Bronchial epithelial cell (primary cell): ENCODE data around the gene CCNE1. TPM values are rescaled to one million over a fixed set of nuclear protein-coding genes. Genes with fewer than 3 reads are reported as not detected.
"Not testable (repeated sequence)": the region's sequence is repeated elsewhere in the genome, so short reads cannot be mapped to it uniquely, and the experiment has no call there.

Source experiments
- DNase-seq: peaks from one replicate; pipeline ENCODE4 v3.0.0-alpha.2; 2010; ENCODE audit warnings: low read depth
- FAIRE-seq: peaks from 2 replicates; lab custom pipeline; 2011; peaks lifted over from hg19 to GRCh38; lab: Jason Lieb, UNC
- H3K27me3 ChIP-seq: 2 replicates; pipeline ENCODE4 v1.5.1; 2011; ENCODE audit warnings: low read length; ENCODE audit not compliant: control insufficient read depth, insufficient read depth
- H3K36me3 ChIP-seq: 2 replicates; pipeline ENCODE4 v1.5.1; 2011; ENCODE audit warnings: low read length; ENCODE audit not compliant: control insufficient read depth, insufficient read depth
- H3K4me3 ChIP-seq: 2 replicates; pipeline ENCODE4 v1.5.1; 2011; ENCODE audit warnings: mild to moderate bottlenecking, low read depth, low read length, control low read depth
- total RNA-seq: library from RNA; depleted of rRNA; stranded (reverse); fragments of >200 nt; gene quantifications from 2 replicates; pipeline ENCODE4 v1.2.1, GENCODE V29; 2014
- TF ChIP-seq, protein P1 (sequence below): IDR thresholded peaks from 2 replicates; pipeline ENCODE4 v1.5.1; 2011; ENCODE audit warnings: mild to moderate bottlenecking, moderate library complexity, low read length, control low read depth, inconsistent platforms; ENCODE audit not compliant: insufficient read depth, severe bottlenecking

The CCNE1 gene
- total RNA-seq, 1 donor from 2014 or later = 6.1 TPM

DNA sequence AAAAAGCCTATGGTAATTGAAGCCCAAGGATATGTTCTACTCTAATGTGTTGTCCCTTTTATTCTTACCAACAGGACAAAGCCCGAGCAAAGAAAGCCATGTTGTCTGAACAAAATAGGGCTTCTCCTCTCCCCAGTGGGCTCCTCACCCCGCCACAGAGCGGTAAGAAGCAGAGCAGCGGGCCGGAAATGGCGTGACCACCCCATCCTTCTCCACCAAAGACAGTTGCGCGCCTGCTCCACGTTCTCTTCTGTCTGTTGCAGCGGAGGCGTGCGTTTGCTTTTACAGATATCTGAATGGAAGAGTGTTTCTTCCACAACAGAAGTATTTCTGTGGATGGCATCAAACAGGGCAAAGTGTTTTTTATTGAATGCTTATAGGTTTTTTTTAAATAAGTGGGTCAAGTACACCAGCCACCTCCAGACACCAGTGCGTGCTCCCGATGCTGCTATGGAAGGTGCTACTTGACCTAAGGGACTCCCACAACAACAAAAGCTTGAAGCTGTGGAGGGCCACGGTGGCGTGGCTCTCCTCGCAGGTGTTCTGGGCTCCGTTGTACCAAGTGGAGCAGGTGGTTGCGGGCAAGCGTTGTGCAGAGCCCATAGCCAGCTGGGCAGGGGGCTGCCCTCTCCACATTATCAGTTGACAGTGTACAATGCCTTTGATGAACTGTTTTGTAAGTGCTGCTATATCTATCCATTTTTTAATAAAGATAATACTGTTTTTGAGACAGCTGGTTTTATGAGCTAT lies 12.0 kb downstream of the CCNE1 start:
- Histone ChIP-seq H3K27me3 (no peaks in the 10 kb centered on the region), H3K4me3 (no peak overlapping the region), H3K36me3 (no peaks in the 10 kb centered on the region)
- TF ChIP-seq, protein P1, sequence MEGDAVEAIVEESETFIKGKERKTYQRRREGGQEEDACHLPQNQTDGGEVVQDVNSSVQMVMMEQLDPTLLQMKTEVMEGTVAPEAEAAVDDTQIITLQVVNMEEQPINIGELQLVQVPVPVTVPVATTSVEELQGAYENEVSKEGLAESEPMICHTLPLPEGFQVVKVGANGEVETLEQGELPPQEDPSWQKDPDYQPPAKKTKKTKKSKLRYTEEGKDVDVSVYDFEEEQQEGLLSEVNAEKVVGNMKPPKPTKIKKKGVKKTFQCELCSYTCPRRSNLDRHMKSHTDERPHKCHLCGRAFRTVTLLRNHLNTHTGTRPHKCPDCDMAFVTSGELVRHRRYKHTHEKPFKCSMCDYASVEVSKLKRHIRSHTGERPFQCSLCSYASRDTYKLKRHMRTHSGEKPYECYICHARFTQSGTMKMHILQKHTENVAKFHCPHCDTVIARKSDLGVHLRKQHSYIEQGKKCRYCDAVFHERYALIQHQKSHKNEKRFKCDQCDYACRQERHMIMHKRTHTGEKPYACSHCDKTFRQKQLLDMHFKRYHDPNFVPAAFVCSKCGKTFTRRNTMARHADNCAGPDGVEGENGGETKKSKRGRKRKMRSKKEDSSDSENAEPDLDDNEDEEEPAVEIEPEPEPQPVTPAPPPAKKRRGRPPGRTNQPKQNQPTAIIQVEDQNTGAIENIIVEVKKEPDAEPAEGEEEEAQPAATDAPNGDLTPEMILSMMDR = no peak
- no peak for FAIRE-seq
- DNase-seq = no peak

DNA sequence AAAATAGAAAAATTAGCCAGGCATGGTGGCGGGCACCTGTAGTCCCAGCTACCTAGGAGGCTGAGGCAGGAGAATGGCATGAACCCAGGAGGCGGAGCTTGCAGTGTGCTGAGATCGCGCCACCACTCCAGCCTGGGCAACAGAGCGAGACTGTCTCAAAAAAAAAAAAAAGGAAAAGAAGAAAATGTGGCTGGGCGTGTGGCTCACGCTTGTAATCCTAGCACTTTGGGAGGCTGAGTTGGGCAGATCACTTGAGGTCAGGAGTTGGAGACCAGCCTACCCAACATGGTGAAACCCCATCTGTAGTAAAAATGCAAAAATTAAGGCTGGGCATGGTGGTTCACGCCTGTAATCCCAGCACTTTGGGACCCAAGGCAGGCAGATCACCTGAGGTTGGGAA lies 13.5 kb downstream of the CCNE1 start:
- H3K4me3 ChIP-seq, DNase-seq, H3K27me3 ChIP-seq, FAIRE-seq, H3K36me3 ChIP-seq: not testable (repeated sequence)

DNA sequence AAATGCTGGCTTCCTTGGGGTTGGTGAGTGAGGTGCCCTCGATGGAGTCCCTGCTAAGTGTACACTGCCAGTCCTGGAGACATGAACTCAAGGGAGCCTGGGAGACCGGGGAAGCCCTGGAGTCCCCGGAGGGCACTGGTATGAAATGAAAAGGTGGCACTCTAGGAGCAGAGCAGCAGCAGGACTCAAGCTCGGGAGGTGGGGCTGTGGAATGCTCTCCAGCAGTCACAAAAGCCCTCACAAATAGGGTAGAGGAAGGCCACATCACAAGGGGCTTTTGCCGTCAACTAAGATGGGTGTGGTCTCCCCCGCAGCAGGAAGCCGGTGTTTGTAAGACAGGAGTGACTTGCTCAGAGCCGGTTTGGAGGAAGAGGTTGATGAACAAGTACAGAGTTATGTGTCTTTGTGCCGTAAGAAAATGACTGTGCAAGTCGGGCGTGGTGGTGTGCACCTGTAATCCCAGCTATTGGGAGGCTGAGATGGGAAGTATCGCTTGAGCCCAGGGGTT lies 19.3 kb downstream of the CCNE1 start:
- Histone ChIP-seq H3K27me3 (no peaks in the 10 kb centered on the region), H3K4me3 (no peak overlapping the region), H3K36me3 (no peaks in the 10 kb centered on the region)
- peak; percentile 68 for FAIRE-seq
- DNase-seq = peak; percentile 75
- TF ChIP-seq, protein P1 = no peak

DNA sequence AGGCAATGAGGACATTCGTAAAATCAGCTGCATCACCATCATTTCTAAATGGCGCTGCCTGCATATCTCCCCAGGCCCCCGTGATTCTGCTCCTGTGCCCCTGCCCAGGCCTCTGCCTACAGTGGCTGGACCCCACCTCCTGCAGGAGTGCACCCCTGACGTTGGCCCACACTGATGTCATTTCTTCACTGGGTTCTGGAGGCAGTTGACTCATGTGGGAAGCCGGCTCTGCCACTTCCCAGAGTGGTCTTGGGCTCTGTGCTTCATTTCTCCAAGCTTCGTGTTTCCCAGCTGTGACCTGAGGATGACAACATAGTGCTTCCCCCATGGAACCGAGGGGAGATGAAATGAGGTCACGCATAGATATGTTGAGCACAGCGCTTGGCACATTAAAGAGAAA lies 19.9 kb downstream of the CCNE1 start:
- FAIRE-seq (no peak), DNase-seq (no peak)
- Histone ChIP-seq H3K4me3 (no peak overlapping the region), H3K27me3 (no peaks in the 10 kb centered on the region), H3K36me3 (no peaks in the 10 kb centered on the region)
- TF ChIP-seq, protein P1 = no peak

DNA sequence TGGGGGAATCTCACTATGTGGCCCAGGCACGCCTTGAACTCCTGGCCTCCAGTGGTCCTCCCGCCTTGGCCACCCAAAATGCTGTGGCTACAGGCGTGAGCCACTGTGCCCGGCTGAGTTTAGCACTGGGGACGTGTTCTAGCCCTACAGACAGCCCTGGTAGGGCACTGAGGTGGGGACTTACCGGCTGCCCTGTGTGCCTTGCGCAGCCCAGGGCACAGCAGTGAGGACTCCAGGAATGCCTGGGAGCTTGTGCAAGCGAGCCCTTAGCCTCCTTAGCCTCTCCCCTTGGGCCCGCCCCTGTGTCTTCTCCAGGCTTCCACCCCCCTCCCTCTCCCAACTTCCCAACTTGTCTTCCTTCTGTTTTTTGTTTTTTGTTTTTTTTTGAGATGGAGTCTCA lies 21.0 kb downstream of the CCNE1 start:
- TF ChIP-seq, protein P1 = no peak
- FAIRE-seq = no peak
- Histone ChIP-seq H3K4me3 (no peak overlapping the region), H3K27me3 (no peaks in the 10 kb centered on the region), H3K36me3 (no peaks in the 10 kb centered on the region)
- no peak for DNase-seq

DNA sequence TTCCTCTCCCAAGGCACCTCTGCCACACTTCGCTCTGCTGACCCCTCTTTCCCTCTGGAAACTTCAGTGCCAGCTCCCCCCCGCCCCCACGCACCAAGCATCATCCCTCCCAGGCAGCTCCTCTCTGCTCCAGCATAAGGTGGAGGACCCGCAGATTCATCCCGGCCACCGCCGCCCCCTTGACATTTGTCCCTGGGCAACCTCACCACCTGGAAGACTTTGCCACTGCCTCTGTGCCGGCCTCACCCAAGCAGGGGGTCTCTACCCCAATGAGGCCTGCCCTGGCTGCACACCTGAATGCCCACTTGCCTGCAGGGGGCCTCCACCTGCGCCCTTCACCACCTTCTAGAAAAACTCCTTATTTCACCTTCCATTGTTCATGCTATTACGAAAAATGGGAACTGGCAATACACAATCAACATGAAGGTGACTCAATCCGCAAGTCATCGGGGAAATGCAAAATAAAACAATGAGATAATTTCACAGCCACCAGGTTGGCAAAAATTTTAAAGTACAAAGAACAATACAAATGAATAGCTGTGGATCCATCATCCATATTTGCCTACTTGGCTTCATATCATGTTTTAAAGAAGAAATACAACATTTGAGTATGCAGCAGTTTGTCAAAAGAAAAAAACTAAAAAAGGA lies 21.9 kb downstream of the CCNE1 start:
- no peak overlapping the region for H3K4me3 ChIP-seq
- no peaks in the 10 kb centered on the region for H3K27me3 ChIP-seq
- no peaks in the 10 kb centered on the region for H3K36me3 ChIP-seq
- TF ChIP-seq, protein P1 = no peak
- FAIRE-seq (no peak), DNase-seq (no peak)
